Superior temporal gyrus (tissue), 1 donor: ENCODE results near the gene ELMOD1.

ENCODE experiments used
- DNase-seq: peaks from one replicate; pipeline ENCODE4 v3.0.0-alpha.2; 2016; ENCODE audit errors: extremely low spot score

The ELMOD1 gene

DNA sequence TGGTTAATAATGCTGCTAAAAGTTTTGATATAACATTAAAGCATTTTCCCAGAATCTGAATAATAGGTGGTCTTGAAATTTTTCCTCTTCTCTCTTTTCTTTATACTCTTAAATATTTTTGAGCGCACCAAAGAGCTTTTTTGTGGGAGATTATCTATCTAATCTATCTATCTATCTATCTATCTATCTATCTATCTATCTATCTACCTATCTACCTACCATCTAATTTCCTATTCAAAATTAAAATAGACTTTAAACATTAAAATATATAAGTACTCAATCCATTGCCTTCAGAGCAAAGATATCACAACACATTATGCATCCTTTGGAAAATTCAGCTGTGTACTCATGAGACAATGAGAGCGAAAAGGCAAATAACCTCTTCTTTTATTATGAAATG, 55.8 kb downstream of the ELMOD1 start:
- no peak for DNase-seq

GRCh38 chr11:107648242-107648641, 57.3 kb downstream of the ELMOD1 start:
- no peak for DNase-seq

- DNase-seq = no peak
Measured at GRCh38 chr11:107651672-107652071, 60.7 kb downstream of the ELMOD1 start.

GRCh38 chr11:107653076-107653475, 62.1 kb downstream of the ELMOD1 start:
- DNase-seq = no peak

GRCh38 chr11:107655602-107656001, 64.7 kb downstream of the ELMOD1 start:
- DNase-seq = no peak

DNA sequence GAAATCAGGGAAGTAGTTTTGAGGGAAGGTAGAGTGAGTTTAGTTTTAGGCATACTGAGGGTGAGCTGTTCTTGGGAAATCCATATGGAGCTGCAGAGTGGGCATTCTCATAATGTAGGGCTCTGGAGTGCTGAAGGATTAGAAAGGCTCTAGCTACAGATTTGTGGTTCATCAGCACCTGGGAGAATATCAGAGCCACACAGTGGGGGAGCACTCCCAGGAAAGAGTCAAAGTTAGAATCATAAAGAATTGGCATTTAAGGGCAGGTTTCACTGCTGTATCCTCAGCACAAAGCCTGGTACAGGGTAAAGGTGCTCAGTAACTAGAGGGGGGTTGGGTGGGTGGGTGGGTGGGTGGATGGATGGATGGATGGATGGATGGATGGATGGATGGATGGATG, 68.4 kb downstream of the ELMOD1 start:
- no peak for DNase-seq

DNA sequence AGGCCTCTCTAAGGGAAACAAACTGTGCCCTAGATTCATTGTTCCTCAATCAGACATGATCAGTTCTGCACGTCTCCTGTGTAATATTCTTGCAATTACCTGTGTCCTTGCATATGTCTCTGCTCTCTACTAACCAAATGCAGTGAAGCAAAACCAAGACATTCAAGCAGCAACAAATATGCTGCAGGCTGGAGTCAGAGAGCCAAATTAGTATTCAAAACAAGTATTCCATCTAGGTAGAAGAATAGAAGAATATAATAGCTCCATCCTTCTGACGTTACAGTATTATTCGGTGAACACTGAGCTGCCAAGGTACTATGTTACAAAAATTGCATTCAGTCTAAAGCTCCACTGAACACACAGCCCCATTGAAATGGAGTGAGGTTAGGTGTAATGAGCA, 69.1 kb downstream of the ELMOD1 start:
- DNase-seq = no peak

GRCh38 chr11:107661656-107662055, 70.7 kb downstream of the ELMOD1 start:
- DNase-seq = no peak

DNA sequence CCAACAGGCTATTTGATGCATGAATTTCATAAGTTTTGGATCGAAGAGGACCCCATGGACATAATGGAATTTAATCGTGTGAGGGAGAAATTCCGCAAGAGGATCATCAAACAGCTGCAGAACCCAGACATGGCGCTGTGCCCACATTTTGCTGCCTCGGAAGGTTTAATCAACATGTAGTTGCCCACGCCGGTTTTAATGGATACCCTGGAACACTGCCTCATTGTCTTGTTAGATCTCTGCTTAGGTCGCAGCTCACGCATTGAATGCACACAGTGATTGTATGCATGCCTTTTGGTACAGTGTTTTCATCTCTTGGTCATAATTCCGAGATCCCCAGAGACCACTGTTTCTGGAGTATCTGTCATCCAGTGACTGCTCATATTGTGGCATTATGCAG, 74.1 kb downstream of the ELMOD1 start:
- DNase-seq = no peak

DNA sequence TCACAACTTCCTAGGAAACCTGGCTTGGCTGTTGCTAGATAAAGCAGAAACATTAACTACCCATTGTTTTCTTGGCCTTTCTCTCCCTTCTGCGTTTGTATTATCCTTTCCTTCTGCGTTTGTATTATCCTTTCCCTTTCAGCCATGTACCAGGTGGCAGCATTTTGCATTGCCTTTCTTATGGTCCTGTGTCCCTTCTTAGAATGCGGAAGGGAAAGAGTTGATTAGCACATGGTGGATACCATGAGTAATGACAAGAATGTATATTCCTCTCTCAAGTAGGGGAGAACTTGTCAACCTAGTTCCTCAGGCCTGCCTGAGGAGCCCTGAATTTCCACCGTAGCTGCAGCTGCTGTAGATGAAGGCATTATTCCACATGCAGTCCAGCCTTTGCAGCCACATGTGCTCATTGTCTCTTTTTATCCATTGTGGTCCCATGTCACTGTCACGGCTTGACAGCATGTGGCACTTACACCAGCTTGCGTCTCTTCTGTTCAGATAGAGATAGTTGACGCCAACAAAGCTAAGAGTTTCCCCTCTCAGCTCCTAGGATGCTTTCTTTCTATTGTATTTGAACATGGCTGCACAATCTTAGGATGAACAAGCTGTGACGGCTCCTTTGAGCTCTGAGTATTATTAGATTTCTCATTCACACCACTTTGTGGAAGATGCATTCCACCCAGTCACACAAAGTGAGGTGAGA, 76.1 kb downstream of the ELMOD1 start:
- no peak for DNase-seq

DNA sequence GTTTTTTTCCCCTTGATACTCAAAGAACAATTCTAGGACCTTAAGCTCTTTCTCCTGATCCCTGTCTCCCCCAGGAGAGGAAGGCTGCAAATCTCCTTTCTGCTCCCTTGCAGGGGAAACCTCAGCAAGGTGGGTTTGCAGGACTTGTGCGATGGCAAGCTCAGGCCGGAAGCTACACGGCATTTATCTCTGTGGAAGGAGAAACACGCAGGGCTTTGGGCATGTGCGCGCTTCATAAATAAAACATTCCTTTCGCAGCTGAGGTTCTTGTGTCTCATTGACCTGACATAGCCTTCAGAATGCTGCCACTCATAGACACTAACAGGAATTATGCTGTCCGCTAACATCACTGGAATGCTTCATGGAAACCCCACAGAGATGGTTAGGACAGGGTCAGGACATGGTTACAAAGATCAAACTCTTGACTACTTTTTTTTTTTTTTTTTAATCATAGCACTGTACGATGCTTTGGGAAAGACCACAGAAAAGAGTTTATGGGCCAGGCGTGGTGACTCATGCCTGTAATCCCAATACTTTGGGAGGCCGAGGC, 78.3 kb downstream of the ELMOD1 start:
- DNase-seq = no peak

DNA sequence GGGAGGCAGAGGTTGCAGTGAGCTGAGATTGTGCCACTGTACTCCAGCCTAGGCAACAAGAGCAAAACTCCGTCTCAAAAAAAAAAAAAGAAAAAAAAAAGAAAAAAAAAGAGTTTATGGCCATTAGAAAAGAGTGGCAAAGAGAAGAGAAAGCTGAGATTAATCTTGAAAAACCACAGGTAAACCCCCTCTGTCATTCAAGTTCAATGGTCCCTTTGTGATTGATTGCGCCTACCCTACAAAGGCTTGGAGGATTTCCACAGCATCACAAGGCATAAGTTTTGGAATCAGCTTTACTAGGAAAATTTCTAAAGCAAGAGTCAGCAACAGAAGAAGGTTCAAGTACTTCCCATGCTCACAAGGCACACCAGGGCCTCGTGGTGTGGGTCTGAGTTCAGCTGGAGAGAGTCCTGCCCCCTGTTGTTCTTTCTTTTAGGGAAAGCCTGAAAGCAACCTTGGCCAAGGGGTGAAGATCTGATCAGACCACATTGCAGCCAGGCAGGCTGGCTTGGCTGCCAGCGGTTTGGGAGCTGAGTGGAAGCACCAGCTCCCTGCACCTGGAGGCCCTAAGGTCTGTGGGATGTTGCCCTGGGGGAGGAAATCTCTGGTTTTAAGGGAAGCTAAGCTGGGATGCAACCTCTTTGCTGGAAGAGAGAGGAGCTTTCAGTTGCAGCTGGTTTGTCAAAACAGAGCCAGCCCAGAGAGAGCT, 79.1 kb downstream of the ELMOD1 start:
- no peak for DNase-seq

GRCh38 chr11:107675902-107676301, 85.0 kb downstream of the ELMOD1 start:
- DNase-seq = no peak

GRCh38 chr11:107676336-107677057, 85.5 kb downstream of the ELMOD1 start:
- no peak for DNase-seq

GRCh38 chr11:107677924-107678631, 87.1 kb downstream of the ELMOD1 start:
- no peak for DNase-seq

DNA sequence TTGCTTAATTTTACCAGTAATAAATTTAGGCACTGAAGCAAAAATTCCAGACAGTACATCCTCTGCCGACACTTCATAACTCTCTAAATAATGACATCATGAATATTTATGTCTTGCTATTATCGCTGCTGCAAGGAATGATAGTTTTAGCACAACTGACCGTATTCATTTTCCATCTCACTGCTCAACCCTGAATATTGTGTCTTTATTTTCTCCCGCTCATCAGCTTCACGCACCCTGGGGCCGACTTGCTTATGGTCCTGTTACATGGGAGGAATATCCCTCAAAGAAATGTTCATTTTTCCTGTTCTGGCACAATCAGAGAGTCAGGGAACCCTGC, 87.7 kb downstream of the ELMOD1 start:
- no peak for DNase-seq

DNA sequence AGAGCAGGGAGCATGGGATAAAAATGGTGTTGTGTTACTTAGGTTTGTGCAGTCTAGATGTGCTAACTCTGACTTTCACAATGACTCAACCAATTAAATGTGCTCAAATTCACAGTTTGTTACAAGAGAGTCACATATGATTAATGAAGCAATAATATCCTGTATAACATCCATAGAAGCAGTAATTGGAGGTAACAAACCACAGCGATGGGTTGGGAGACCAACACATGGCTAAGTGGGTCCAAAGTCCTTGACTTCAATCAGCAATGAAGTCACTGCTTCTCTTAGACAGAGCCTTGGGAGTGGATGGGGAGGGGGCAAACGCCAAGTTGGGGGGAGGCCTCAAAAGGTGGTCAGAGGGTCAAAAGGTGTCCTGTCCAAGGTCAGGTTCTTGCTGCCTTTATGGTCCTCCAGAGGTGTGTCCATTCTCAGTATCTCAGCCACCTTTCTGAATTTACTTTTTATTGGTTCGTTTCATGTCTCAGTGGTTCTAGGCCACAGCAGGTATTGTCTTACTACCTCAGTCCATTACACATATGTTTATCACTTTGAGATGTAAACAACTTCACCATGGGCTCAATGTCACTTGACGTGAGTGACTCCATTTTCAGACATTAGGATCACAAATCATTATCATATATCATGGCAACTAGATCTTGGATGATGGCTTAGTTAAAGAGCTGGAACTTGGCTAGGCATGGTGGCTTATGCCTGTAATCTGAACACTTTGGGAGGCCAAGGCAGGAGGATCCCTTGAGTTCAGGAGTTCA, 88.5 kb downstream of the ELMOD1 start:
- no peak for DNase-seq

GRCh38 chr11:107682171-107682570, 91.2 kb downstream of the ELMOD1 start:
- no peak for DNase-seq

GRCh38 chr11:107682572-107682971, 91.6 kb downstream of the ELMOD1 start:
- no peak for DNase-seq

GRCh38 chr11:107683061-107683460, 92.1 kb downstream of the ELMOD1 start:
- DNase-seq = no peak

GRCh38 chr11:107683807-107684206, 92.9 kb downstream of the ELMOD1 start:
- DNase-seq = no peak
